ENCODE measurements around the gene PLD4.
"Not testable (repeated sequence)": the region's sequence is repeated elsewhere in the genome, so short reads cannot be mapped to it uniquely, and the experiment has no call there.

The PLD4 gene

DNA sequence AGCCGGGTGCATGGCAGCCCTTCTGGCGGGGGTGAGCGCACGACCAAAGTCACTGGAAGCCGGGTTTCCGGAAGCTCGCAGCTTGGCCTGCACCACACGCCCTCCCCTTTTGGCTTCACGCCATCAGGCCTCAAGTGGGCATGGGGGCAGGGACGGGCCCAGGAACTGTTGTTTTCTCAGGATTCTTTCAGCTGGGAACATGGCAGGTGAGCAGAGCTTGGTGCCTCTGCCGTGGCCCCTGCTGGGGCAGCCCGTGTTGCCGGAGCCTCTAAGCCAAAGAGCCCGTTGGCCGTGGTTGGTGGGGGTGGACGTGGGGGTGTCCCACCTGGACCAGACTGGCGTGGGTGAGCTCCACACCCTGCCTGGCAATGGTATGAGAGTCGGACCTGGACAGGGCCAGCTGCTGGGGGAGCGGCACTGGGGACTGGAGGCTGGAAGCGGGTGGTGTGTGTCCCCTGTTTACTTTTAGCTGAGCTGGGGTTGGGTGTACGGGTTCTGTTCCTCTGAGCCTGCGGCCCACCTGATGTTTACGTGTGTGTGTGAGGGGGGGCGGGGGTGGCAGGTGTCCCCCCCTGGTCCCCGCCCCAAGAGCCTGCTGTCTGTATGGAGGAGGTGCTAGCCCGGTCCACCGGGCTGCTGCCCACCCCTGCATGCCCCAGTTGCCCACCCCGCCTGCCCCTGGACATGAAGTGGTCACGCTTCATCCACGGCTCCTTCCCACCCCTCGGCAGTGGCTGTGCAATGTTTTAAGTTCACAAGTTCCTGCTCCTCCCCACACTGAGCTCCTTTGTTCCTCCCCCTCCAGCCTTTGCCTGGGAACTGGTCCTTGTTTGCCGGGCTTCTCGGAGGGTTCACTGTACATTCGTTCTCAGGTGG, 28.7 kb upstream of the PLD4 start:
- intact Hi-C loops (cut with DNase I): no loop called here
- DNase-seq: peak in 9 of 42 donors; percentile 10 to 36 (median 17)

DNA sequence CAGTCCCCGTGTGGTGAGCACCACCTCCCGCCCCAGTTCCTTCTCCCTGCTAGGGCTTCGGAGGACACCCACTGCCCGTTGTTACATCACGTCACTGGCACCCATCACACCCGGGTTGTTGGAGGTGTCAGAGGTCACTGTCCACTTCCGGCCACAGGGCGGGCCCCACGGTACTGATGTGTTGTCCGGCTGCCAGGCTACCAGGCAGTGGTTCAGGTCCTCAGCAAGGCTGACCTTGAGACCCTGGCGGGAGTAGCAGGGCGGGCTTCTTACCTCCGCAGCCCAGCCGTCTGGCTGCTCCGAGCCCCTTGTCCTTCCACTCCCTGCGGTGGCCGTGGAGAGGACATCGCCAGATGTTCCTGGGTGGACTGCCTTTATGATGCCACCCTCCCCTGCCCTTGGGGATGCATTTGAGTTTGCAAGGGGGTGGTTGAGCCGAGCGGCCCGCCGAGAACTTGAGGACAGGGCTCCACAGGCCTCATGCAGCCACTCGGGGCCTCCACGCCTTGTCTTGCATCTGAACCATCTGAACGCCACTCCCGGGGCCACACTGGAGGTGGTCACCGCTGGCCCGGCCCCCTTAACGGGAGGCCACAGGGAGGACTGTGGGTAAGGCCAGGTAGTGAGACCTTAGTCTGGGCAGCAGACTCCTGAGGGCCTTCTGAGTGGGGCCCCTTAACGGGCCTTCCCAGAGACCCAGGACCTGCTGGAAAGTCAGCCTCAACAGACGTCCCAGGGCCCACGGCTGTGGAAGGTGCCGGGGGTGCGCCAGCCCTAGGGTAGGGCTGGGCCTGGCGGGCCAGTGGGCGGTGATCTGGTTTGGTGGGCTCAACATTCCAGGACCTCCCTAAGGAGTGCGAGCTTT, 27.1 kb upstream of the PLD4 start:
- DNase-seq: peak in 8 of 42 donors; percentile 13 to 28 (median 19)
- intact Hi-C loops (cut with DNase I): no loop called here

DNA sequence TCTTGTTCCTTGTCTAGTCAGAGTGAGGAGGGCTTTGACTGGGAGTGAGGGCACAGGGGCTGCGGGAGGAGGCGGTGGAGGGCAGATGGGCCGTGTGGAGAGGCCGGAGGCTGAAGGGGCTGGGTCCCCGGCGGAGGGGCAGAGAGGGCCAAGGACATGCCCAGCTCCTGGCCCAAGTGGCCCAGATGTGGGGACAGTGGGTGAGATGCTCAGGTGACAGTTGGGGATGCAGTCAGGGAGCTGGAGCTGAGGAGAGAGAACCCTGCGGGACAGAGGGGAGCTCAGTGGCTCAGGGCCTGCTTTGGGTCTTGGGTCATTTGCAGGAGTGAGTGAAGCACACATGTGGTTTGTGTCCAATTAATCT, 26.5 kb upstream of the PLD4 start:
- intact Hi-C loops (cut with DNase I): no loop called here

DNA sequence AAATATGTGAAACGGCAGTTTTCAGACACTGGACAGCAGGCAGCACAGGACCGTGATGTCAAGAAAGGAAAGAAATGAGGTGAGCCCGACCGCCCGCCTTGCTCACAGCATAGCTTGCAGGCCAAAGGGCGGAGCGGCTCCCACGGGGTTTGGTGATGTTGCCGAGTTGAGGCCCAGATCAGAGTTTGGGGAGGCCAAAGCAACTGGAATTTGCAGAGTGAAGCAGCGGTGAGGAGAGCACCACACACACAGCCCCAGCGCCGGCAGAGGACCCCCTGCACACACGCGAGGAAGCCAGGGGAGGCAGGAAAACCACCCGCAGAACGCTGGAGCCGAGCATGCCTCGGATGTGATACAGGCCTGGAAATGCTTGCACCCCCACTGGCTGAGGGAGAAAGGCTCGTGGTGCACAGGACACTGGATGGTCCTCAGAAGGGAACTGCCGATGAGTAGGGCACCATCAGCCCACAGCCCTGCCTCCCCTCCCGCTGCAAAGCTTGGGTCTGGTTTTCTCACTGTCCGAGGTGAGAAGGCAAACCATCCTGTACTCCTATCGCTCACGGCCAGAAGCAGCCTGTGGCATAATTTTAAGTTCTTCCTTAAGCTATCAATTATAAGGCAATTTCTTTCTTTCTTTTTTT, 25.7 kb upstream of the PLD4 start:
- DNase-seq: peak in 5 of 42 donors; percentile 14 to 31 (median 16)
- intact Hi-C loops (cut with DNase I): no loop called here

More for the DNA sequence above, 26.5 kb upstream of the PLD4 start:
- peak in 1 of 42 donors; percentile 24 for DNase-seq

DNA sequence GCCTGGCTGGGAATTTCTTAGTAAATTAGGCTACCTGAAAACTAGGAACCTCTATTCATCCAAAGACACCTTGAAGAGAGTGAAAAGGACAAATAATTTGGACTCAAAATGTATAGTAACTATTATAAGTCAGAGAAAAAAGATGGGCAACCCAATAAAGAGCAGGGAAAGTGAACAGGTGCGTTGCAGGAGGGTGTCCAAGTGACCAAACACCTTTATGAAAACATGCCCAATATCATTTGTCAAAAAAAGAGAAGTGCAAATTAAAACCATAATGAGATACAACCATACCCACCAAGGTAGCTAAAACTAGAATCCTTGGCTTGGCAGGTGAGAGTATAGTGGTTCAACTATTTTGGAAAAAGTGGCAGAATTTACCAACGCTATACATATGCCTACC, 24.9 kb upstream of the PLD4 start:
- intact Hi-C loops (cut with DNase I): no loop called here
- no peak for DNase-seq

DNA sequence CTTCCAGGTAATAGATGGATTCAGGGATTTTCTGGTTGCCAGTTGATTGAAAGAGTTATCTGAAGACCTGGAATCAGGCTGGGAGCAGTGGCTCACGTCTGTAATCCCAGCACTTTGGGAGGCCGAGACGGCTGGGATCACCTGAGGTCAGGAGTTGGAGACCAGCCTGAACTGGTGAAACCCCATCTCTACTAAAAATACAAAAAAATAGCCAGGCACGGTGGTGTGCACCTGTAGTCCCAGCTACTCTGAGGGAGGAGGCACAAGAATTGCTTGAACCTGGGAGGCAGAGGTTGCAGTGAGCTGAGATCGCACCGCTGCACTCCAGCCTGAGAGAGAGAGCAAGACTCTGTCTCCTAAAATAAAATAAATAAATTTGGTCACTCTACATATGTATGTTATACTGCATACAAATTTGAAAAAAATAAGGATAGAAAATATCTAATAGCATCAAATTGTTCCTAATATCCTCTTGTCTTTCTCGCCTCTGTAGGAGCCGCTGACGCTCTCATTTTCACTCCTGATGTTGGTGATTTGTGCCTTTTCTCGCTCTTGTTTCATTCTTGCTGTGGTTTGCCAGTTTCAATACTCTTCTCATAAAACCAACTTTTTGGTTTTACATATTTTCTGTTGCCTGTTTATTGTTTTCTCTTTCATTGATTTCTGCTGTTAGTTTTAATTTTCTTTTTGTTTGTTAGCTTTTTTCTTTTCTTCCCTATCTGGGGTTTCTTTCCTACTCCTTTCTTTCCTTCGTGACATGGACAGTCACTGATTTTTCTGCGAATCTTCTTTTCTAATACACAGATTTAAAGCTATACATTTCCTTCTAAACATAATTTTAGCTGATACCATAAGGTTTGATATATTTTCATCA, 23.8 kb upstream of the PLD4 start:
- intact Hi-C loops (cut with DNase I): no loop called here
- peak in 1 of 42 donors; percentile 26 for DNase-seq

DNA sequence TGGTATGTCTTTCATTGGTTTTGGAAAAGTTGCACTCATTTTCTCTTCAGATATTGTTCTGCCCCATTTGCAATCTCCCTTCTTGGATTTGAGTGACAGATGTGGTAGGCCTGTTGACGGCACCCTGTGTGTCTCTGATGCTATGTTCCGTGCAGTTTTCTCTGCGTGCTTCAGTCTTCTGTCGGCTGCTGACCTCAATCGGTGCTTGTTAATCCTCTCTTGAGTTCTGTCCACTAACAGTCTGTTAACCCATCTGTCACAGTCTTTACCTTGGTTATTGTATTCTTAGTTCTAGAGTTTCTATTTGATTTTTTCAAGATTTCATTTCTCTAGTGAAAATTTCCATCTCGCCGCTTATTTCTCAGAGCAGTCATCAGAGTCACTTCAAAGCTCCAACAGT, 20.7 kb upstream of the PLD4 start:
- peak in 1 of 42 donors; percentile 10 for DNase-seq
- intact Hi-C loops (cut with DNase I): no loop called here

DNA sequence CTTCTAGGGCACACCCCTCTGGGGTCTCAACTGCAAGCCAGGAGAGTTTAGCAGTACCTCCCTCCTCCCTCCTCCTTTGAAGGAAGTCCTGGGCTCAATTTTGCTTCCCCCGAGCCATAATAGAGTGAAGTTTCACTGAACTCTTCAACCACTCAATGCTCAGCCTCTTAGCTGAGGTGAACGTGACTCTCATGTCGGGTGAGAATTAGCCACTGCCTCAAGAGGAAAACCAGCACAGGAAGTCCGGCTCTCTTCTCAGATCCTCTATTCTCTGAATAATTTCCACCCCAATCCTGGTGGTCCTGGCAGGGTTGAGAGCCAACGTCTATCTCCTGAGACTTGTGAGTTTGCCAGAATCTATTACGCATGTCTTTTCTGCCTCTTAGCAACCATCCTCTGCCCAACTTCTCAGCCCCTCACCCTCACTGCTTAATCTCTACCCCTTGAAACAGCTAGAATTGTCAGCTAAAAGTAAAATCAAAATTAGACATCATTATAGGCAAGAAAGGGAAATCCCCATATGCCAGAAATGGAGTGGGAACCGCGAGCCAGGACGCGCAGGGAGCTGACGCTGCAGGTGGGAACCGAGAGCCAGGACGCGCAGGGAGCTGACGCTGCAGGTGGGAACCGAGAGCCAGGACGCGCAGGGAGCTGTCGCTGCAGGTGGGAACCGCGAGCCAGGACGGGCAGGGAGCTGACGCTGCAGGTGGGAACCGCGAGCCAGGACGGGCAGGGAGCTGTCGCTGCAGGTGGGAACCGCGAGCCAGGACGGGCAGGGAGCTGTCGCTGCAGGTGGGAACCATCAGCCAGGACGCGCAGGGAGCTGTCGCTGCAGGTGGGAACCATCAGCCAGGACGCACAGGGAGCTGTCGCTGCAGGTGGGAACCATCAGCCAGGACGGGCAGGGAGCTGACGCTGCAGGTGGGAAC, 19.8 kb upstream of the PLD4 start:
- intact Hi-C loops (cut with DNase I): not testable (repeated sequence)
- DNase-seq: peak in 1 of 42 donors; percentile 17

DNA sequence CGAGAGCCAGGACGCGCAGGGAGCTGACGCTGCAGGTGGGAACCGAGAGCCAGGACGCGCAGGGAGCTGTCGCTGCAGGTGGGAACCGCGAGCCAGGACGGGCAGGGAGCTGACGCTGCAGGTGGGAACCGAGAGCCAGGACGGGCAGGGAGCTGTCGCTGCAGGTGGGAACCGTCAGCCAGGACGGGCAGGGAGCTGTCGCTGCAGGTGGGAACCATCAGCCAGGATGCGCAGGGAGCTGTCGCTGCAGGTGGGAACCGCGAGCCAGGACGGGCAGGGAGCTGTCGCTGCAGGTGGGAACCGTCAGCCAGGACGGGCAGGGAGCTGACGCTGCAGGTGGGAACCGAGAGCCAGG, 19.1 kb upstream of the PLD4 start:
- DNase-seq; intact Hi-C loops (cut with DNase I): not testable (repeated sequence)

DNA sequence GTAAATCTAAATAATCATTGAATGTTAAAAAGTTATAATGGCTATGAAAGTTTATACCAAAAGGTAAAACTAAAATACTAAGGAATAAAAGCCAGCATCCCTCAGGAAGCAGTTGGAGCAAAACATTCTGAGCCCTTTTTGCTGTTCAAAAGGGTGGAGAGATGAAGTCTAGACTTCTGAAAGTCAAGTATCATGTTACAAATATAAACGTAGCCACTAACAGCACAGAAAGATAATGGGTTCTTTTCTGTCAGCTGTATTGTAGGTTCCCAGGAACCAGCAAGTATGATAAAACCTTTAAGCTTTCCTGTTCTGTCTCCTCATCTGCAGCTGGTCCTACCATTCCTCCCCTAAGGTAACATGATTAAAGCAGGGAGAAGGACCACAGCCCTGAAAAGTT, 16.4 kb upstream of the PLD4 start:
- intact Hi-C loops (cut with DNase I): no loop called here

DNA sequence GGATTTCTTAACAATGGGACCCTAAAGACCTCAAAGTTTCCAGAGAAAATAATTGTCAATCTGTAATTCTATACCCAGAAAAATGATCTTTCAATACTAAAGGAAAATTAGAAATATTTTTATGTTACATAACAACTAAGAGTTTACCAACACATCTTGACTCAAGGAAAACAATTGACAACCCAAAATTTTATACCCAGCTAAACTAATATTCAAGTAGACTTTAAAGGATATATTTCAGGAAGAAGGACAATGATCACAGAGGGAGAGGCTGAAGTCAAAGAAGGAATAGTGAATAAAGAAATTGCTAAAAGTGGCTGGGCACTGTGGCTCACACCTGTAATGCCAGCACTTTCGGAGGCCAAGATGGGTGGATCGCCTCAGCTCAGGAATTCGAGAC, 12.6 kb upstream of the PLD4 start:
- no peak for DNase-seq
- intact Hi-C loops (cut with DNase I): no loop called here

More for the DNA sequence above, 16.4 kb upstream of the PLD4 start:
- no peak for DNase-seq

DNA sequence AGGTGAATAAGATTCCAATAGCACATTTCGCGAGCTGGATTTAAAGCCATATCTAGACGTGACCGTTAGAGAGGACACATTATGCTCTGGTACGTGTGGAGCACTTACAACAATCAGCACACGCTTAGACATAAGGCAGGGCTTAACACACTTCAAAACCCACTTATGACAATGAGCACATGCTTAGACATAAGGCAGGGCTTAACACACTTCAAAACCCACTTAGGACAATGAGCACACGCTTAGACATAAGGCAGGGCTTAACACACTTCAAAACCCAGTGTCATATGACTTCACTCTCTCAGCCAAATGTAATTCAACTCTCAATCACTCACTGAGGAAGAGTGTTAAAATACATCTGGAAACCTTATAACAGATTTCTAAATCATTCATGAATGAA, 11.2 kb upstream of the PLD4 start:
- no peak for DNase-seq
- intact Hi-C loops (cut with DNase I): no loop called here

DNA sequence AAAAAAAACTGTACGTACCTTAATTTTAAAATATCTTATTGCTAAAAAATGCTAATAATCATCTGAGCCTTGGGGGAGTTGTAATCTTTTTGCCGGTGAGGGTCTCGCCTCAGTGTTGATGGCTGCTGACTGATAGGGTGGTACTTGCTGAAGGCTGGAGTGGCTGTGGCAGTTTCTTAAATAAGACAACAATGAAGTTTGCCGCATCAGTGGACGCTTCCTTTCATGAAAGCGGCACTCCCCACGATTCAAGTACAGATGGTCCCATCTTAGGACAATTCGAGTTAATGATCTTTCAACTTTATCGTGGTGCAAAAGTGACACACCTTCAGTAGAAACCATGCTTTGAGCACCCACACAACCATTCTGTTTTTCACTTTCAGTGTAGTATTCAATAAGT, 7.6 kb upstream of the PLD4 start:
- intact Hi-C loops (cut with DNase I): no loop called here
- peak in 1 of 42 donors; percentile 9 for DNase-seq

DNA sequence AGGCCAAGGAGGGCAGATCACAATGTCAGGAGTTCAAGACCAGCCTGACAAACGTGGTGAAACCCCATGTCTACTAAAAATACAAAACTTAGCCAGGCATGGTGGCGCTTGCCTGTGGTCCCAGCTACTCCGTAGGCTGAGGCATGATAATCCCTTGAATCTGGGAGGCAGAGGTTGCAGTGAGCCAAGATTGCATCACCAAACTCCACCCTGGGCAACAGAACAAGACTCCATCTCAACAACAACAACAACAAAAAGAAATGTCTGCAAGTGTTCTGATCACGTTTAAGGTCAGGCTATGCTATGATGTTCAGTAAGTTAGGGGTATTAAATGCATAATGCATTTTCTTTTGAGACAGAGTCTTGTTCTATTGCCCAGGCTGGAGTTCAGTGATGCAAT, 6.7 kb upstream of the PLD4 start:
- intact Hi-C loops (cut with DNase I): no loop called here
- DNase-seq: no peak

DNA sequence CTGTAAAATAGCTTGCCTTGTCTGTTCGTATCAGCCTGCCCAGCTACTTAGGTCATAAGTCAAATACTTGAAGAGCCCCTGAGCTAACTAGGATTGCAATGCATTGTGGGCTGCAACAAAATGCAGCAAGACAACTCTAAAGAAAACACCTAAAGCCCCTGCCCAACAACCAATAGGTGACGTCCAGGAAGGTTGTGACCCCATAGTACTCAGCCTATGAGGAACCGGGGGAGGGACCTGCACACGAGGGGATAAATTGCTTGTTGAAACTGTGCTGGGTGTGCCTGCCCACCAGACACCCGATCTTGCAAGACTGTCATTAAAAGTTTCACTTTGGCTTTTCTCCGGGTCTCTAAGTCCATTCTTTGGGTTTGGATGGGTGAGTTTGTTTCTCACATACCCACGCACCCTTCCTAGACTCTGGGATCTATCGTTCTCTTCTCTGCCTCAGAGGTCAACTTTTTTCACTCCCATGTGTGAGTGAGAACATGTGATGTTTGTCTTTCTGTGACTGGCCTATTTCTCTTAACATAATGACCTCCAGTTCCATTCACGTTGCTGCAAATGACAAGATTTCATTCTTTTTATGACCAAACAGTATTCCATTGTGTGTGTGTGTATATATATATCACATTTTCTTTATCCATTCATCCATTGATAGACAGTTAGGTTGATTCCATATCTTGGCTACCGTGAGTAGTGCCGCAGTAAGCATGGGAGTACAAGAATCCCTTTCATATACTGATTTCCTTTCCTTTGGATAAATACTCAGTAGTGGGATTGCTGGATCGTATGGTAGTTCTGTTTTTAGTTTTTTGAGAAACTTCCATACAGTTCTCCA, 5.3 kb upstream of the PLD4 start:
- intact Hi-C loops (cut with DNase I); DNase-seq: not testable (repeated sequence)

DNA sequence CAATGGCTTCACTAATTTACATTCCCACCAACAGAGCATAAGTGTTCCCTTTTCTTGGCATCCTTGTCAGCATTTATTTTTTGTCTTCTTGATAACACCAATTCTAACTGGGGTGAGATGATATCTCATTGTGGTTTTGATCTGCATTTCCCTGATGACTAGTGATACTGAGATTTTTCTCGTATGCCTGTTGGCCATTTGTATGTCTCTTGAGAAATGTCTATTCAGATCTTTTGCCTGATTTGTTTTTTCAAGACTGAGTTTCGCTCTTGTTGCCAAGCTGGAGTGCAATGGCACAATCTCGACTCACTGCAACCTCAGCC, 4.7 kb upstream of the PLD4 start:
- intact Hi-C loops (cut with DNase I): no loop called here
- no peak for DNase-seq
